Mucosa of rectum (tissue), 2 donors: ENCODE measurements around the gene PYCARD.
"Not testable (repeated sequence)": the region's sequence is repeated elsewhere in the genome, so short reads cannot be mapped to it uniquely, and the experiment has no call there.

ENCODE experiments used
- H3K27ac ChIP-seq, 2 donors: one replicate each; pipeline ENCODE4 v1.7.0; 2013; ENCODE audit warnings: inconsistent platforms in 2 of 2, low read depth in 2 of 2, low read length in 2 of 2
- H3K27me3 ChIP-seq, 2 donors: one replicate each; pipeline ENCODE4 v1.7.0; 2013; ENCODE audit warnings: low read length in 2 of 2; ENCODE audit not compliant: control insufficient read depth in 2 of 2, insufficient read depth in 2 of 2
- H3K36me3 ChIP-seq, 2 donors: one replicate each; pipeline ENCODE4 v1.7.0; 2013; ENCODE audit warnings: low read length in 2 of 2; ENCODE audit not compliant: control insufficient read depth in 2 of 2, insufficient read depth in 2 of 2
- H3K4me1 ChIP-seq, 2 donors: one replicate each; pipeline ENCODE4 v1.7.0; 2013; ENCODE audit warnings: low read length in 2 of 2, mild to moderate bottlenecking in 1 of 2; ENCODE audit not compliant: control insufficient read depth in 2 of 2, insufficient read depth in 2 of 2
- H3K4me3 ChIP-seq, 2 donors: one replicate each; pipeline ENCODE4 v1.7.0; 2013; ENCODE audit warnings: low read length in 2 of 2
- H3K9ac ChIP-seq, 2 donors: one replicate each; pipeline ENCODE4 v1.7.0; 2013; ENCODE audit warnings: low read length in 2 of 2, low read depth in 1 of 2, mild to moderate bottlenecking in 1 of 2
- H3K9me3 ChIP-seq, 2 donors: one replicate each; pipeline ENCODE4 v1.7.0; 2013; ENCODE audit warnings: low read length in 2 of 2; ENCODE audit not compliant: control insufficient read depth in 2 of 2
- donor health status: healthy.
- donor health status: Normal muscosa, but diverticular disease.

PYCARD gene

DNA sequence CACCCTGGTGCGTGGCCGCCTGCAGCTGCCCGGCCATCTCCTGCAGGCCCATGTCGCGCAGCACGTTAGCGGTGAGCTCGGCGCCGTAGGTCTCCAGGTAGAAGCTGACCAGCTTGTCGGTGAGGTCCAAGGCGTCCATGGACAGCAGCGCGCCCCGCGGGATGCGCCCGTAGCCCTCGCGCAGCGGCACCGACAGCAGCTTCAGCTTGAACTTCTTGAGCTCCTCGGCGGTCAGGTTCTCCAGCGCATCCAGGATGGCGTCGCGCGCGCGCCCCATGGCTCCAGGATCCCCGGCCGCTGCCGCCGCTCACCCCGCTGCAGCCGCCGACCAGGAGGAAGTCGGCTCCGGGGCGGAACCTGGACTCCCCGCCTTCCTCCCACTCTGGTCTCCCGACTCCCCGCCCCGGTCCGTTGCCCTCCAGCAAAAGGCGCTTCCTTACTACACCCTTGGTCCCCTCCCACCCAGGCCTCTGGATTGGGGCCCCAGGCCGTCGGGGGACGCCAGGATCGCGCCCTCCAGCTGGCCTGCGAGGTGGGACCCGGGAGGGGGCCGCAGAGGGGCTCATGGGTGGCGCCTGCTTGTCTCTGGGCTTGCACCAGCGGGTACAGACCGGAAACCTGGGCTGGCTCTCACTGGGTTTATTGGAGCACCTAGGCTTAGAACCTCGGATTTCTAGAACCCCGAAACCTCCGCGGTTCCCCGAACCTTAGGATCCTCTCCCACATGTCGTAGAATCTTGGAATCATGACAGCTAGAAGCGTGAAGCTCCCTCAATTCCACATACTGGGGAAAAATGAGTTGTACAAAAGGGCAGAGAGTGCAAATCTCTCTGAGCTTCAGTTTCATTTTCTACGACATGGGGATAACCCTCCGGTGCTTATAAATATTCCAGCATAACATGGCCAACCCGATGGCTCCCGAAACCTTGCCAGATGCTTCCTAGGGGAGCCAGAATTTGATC lies at the start of gene PYCARD:
Gene PYCARD, minus strand, starts transcription at position 347 of the 962 bp plus-strand sequence. Its CDS starts 70 bp downstream, at position 277.
- Histone ChIP-seq H3K9ac (peak within 1 kb of the TSS; percentile 79 to 83), H3K4me3 (peak within 1 kb of the TSS; percentile 87 to 93), H3K4me1 (peaks cover 24 to 25% of the 10 kb centered on the region in 2 donors), H3K9me3 (no peaks in the 10 kb centered on the region), H3K36me3 (peaks cover 2 to 4% of the 10 kb centered on the region in 2 donors), H3K27me3 (no peaks in the 10 kb centered on the region), H3K27ac (peak within 1 kb of the TSS; percentile 86 to 87)

DNA sequence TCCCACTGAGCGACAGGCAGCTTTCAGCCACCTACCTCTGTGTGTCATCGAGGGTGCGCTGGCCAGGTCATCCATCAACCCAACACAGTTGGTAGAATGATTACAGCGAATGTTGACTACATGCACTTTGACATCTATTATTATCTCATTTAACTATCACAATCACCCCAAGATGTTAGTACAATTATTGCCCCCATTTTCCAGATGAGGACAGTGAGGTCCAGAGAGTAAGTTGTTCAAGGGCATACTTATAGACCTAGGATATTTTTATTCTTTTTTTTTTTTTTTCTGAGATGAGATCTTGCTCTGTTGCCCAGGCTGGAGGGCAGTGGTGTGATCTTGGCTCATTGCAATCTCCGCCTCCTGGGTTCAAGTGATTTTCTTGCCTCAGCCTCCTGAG lies 48.9 kb upstream of the PYCARD start:
- Histone ChIP-seq H3K27me3 (peaks cover 0 to 4% of the 10 kb centered on the region in 2 donors), H3K4me3 (no peak overlapping the region), H3K27ac (no peak overlapping the region), H3K9me3 (no peaks in the 10 kb centered on the region), H3K4me1 (no peaks in the 10 kb centered on the region), H3K9ac (no peak overlapping the region), H3K36me3 (no peaks in the 10 kb centered on the region)

DNA sequence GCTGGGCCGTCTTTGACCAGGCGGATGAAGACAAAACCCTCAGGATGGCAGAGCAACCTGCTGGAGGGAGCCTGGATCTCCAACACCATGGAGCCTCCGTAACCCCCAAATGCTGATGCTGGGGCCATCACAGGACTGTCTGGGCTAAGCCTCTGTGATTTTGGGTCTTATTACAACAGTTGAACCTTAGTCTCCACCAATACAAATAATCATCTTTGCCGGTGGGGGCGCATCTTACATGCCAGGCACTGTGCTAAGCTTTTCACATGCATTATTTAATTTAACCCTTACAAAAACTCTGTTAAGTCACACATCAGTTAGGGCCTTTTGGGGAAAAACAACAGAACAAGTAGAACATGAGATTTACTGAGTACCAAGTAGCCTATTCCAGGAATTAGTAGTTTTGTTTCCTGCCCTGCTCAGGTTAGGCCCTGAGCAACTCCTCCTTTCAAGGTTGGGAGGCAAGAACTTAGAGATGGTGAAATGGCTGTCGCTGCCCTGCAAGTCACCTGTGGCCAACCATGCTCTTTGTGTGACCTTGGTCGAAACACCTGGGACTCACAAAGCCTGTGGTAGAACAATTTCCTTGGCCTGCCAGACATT lies 48.3 kb upstream of the PYCARD start:
- Histone ChIP-seq H3K27me3 (peaks cover 0 to 4% of the 10 kb centered on the region in 2 donors), H3K4me1 (no peaks in the 10 kb centered on the region), H3K36me3 (no peaks in the 10 kb centered on the region), H3K9me3 (no peaks in the 10 kb centered on the region), H3K4me3 (no peak overlapping the region), H3K27ac (no peak overlapping the region), H3K9ac (no peak overlapping the region)

DNA sequence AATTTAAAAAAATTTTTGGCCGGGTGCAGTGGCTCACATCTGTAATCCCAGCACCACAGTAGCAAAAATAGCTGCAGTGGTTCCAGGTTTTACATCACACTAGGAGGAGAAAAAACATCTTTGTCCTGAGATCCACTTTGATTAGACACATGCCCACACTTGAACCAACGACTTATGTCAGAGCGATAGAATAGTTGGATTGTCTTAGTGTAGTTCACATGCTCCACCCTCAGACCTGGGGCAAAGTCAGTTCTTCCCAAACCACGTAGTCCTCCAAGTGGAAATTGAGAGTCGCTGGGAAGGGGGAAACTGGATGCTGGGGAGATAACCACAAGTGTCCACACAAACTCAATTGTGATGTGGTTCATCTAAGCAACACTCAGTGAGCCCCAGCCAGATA lies 45.8 kb upstream of the PYCARD start:
- no peak overlapping the region for H3K27ac ChIP-seq
- no peaks in the 10 kb centered on the region for H3K9me3 ChIP-seq
- no peaks in the 10 kb centered on the region for H3K36me3 ChIP-seq
- no peak overlapping the region for H3K4me3 ChIP-seq
- peaks cover 0 to 4% of the 10 kb centered on the region in 2 donors for H3K27me3 ChIP-seq
- no peaks in the 10 kb centered on the region for H3K4me1 ChIP-seq
- no peak overlapping the region for H3K9ac ChIP-seq

DNA sequence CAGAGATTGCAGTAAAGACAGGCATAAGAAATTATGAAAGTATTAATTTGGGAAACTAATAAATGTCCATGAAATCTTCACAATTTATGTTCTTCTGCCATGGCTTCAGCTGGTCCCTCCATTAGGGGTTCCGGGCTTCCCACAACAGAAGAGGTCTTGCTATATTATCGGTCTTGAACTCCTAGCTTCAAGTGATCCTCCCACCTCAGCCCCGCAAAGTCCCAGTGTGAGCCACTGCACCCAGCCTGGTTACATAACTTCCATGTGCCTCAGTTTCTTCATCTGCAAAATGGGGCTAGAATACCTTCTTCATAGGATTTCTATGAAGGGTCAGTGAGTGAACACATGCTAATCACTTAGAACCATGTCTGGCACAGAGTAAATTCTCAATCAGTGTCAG lies 43.7 kb upstream of the PYCARD start:
- Histone ChIP-seq H3K9ac (no peak overlapping the region), H3K27me3 (peaks cover 0 to 4% of the 10 kb centered on the region in 2 donors), H3K36me3 (no peaks in the 10 kb centered on the region), H3K9me3 (no peaks in the 10 kb centered on the region), H3K27ac (no peak overlapping the region), H3K4me3 (no peak overlapping the region), H3K4me1 (no peaks in the 10 kb centered on the region)

DNA sequence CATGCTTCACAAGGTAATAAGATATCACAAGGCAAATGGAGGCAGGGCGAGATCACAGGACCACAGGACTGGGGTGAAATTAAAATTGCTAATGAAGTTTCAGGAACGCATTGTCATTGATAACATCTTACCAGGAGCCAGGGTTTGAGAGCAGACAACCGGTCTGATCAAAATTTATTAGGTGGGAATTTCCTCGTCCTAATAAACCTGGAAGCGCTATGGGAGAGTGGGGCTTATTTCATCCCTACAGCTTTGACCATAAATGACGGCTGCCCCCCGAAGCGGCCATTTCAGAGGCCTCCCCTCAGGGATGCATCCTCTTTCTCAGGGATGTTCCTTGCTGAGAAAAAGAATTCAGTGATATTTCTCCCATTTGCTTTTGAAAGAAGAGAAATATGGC lies 43.0 kb upstream of the PYCARD start:
- not testable (repeated sequence) for H3K27ac ChIP-seq, H3K4me1 ChIP-seq, H3K9me3 ChIP-seq, H3K36me3 ChIP-seq, H3K4me3 ChIP-seq, H3K9ac ChIP-seq, H3K27me3 ChIP-seq

DNA sequence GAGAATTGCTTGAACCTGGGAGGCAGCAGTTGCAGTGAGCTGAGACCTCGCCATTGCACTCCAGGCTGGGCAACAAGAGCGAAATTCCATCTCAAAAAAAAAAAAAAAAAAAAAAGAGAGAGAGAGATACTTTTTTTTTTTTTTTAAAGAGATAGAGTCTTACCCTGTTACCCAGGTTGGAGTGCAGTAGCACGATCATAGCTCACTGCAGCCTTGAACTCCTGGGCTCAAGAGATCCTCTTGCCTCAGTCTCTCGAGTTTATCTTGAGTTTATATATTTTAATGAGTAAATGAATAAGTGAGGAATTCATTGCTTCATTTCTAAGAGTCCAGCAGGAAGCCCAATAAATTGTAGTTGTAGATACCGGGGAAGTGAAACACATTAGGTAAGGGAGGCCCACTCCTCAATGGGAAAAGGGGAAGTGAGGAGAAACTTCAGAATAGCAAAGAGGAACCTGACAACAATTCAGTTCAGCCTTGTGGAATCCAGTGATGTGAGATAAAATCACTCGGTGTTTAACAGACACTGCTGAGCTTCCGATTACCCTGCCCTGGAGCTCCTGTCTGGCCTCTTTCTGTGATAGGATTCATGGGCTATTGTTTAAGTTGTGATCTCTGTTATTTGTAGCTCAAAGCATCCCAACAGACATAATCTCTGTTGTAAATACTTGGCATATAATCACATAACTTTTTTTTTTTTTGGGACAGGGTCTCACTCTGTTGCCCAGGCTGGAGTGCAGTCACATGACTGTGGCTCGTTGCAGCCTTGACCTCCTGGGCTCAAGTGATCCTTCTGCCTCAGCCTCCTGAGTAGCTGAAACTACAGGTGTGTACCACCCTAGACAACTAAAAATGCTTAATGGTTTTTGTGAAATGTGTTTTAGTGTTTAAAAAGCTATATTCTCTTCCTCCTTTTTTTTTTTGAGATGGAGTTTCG lies 41.4 kb upstream of the PYCARD start:
- Histone ChIP-seq H3K9ac (no peak overlapping the region), H3K27ac (no peak overlapping the region), H3K4me3 (no peak overlapping the region), H3K4me1 (no peaks in the 10 kb centered on the region), H3K36me3 (no peaks in the 10 kb centered on the region), H3K9me3 (no peaks in the 10 kb centered on the region), H3K27me3 (peaks cover 0 to 4% of the 10 kb centered on the region in 2 donors)

DNA sequence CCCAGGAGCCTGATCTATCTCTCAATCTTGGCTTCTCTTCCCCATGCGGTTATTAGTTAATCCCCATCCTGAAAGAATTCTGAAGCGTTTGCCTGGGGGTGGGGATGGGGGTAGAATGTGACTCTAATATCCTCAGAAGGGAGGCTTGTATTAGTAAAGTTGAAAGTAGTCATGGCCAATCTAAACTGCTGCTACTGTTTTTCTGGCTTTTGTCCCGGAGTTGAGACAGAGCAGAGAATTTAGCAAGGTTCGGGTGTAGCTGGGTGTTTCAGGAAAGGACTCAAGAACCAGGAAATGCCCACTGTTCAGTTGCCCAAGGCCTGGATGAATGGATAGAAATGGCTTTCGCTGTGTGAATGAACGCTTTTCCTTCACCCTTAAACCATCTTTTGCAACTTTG lies 39.6 kb upstream of the PYCARD start:
- Histone ChIP-seq H3K4me1 (no peaks in the 10 kb centered on the region), H3K36me3 (no peaks in the 10 kb centered on the region), H3K9ac (no peak overlapping the region), H3K27me3 (no peaks in the 10 kb centered on the region), H3K27ac (no peak overlapping the region), H3K4me3 (no peak overlapping the region), H3K9me3 (no peaks in the 10 kb centered on the region)

DNA sequence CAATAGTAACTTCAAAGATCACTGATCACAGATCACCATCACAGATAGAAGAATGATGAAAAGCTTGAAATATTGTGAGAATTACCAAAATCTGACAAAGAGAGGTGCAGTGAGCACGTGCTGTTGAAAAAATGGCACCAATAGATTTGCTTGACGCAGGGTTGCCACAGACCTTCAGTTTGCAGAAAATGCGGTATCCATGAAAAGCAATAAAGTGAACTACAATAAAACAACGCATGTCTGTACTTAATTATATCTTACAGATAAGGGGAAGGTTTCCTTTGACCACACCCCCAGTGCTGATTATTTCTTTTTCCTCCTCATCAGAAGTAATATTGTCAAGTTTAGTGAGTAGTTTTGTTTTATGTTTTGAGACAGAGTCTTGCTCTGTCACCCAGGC lies 35.5 kb upstream of the PYCARD start:
- Histone ChIP-seq H3K27me3 (no peaks in the 10 kb centered on the region), H3K4me1 (no peaks in the 10 kb centered on the region), H3K9ac (no peak overlapping the region), H3K36me3 (no peaks in the 10 kb centered on the region), H3K27ac (no peak overlapping the region), H3K9me3 (no peaks in the 10 kb centered on the region), H3K4me3 (no peak overlapping the region)
